ENCODE results near the gene SMIM28. TPM values are rescaled to one million over a fixed set of nuclear protein-coding genes. Genes with fewer than 3 reads are reported as not detected.

Gene SMIM28
- total RNA-seq, 2 experiments from 2014 or later = not detected

- no TSS peak for BruUV-seq (replicated peaks)
- DNase-seq (ENCODE audit: low spot score) = no peak
- 0 out of 2 replicates have a peak overlapping the region, but pooled peaks have one; percentile 2 for H2AFZ ChIP-seq (ENCODE audit: low read length)
- H3K4me1 ChIP-seq (ENCODE audit: insufficient read depth, low read length, poor library complexity, severe bottlenecking) = peaks cover 22% of the 10 kb centered on the region
- no peaks in the 10 kb centered on the region for H3K9me3 ChIP-seq (ENCODE audit: low read length)
- no peak for TF ChIP-seq CTCF (conservative IDR thresholded peaks at IDR 0.05; ENCODE audit: low read length)
- TF ChIP-seq EZH2phosphoT487 (IDR thresholded peaks at IDR 0.05; ENCODE audit: borderline replicate concordance, low read depth, low read length) = no peak
- intact Hi-C loops (cut with micrococcal nuclease; ENCODE audit: unreplicated experiment) = no loop called here
- H3K4me3 ChIP-seq (ENCODE audit: low read depth, low read length, poor library complexity, severe bottlenecking) = no peak overlapping the region
- no peaks in the 10 kb centered on the region for H4K20me1 ChIP-seq (ENCODE audit: insufficient read depth, low read length)
- CTCF ChIA-PET (ENCODE audit: unreplicated experiment) = no interaction called here
- no peak overlapping the region for H3K27ac ChIP-seq (ENCODE audit: low read depth, low read length, poor library complexity, severe bottlenecking)
- no peak overlapping the region for H3K4me2 ChIP-seq (ENCODE audit: low read length)
- POLR2A ChIA-PET = interaction anchor here (1.0 kb wide), 1 partner anchor 692 kb away, joined by 4 read pairs; no protein-coding TSS in a partner anchor
- H3K9me2 ChIP-seq (ENCODE audit: insufficient read depth, low read length) = no peaks in the 10 kb centered on the region
- no peaks in the 10 kb centered on the region for H3K36me3 ChIP-seq (ENCODE audit: insufficient read depth, low read length)
- no peaks in the 10 kb centered on the region for H3K79me2 ChIP-seq (ENCODE audit: insufficient read depth, low read depth, low read length)
Measured at GRCh38 chr6:138397128-138398122, 19.7 kb downstream of the SMIM28 start.

GRCh38 chr6:138400326-138400725, 22.6 kb downstream of the SMIM28 start:
- DNase-seq (ENCODE audit: low spot score) = no peak
- intact Hi-C loops (cut with micrococcal nuclease; ENCODE audit: unreplicated experiment) = loop anchor here (5.0 to 10.0 kb wide), 2 partner anchors 113 to 396 kb away; no protein-coding TSS in a partner anchor
- no peak overlapping the region for H3K27ac ChIP-seq (ENCODE audit: low read depth, low read length, poor library complexity, severe bottlenecking)
- ChIA-PET CTCF (ENCODE audit: unreplicated experiment) (no interaction called here), POLR2A (no interaction called here)
- H3K79me2 ChIP-seq (ENCODE audit: insufficient read depth, low read depth, low read length) = no peaks in the 10 kb centered on the region; the same call in 1 of the 2 replicates
- no peaks in the 10 kb centered on the region for H4K20me1 ChIP-seq (ENCODE audit: insufficient read depth, low read length)
- no peak overlapping the region; the same call in 1 of the 2 replicates for H2AFZ ChIP-seq (ENCODE audit: low read length)
- H3K9me3 ChIP-seq (ENCODE audit: low read length) = no peaks in the 10 kb centered on the region
- H3K36me3 ChIP-seq (ENCODE audit: insufficient read depth, low read length) = no peaks in the 10 kb centered on the region
- BruUV-seq (replicated peaks) = no TSS peak
- H3K4me2 ChIP-seq (ENCODE audit: low read length) = no peak overlapping the region
- no peak overlapping the region for H3K4me3 ChIP-seq (ENCODE audit: low read depth, low read length, poor library complexity, severe bottlenecking)
- no peaks in the 10 kb centered on the region for H3K9me2 ChIP-seq (ENCODE audit: insufficient read depth, low read length)
- peaks cover 13% of the 10 kb centered on the region for H3K4me1 ChIP-seq (ENCODE audit: insufficient read depth, low read length, poor library complexity, severe bottlenecking)
- TF ChIP-seq EZH2phosphoT487 (IDR thresholded peaks at IDR 0.05; ENCODE audit: borderline replicate concordance, low read depth, low read length) (no peak), CTCF (conservative IDR thresholded peaks at IDR 0.05; ENCODE audit: low read length) (no peak)

Measured in OCI-LY7 (cell line).